Panc1 (cell line): ENCODE data around the gene SLCO4A1.

Experiments
- CTCF ChIP-seq: fragments of 450-650 bp; IDR thresholded peaks from 2 replicates; pipeline ENCODE4 v1.5.1; 2017; ENCODE audit warnings: mild to moderate bottlenecking
- POLR2AphosphoS5 ChIP-seq: IDR thresholded peaks from 2 replicates; pipeline ENCODE4 v1.6.1; 2012; ENCODE audit warnings: mild to moderate bottlenecking, low read depth, low read length, moderate library complexity
- REST ChIP-seq, 2 experiments: IDR thresholded peaks; 2 replicates each; pipeline ENCODE4 v1.6.1; 2011 to 2012; ENCODE audit warnings: low read depth in 2 of 2, control low read depth in 1 of 2, low read length in 1 of 2, mild to moderate bottlenecking in 1 of 2, moderate library complexity in 1 of 2; ENCODE audit not compliant: insufficient read depth in 1 of 2
- SIN3A ChIP-seq: IDR thresholded peaks from 2 replicates; pipeline ENCODE4 v1.6.1; 2012; ENCODE audit warnings: low read depth, mild to moderate bottlenecking, low read length, moderate library complexity, borderline replicate concordance; ENCODE audit not compliant: insufficient read depth
- TCF7L2 ChIP-seq: IDR thresholded peaks from 2 replicates; pipeline ENCODE4 v1.6.1; 2011; ENCODE audit warnings: mild to moderate bottlenecking, low read depth, low read length, inconsistent platforms

GRCh38 chr20:62641321-62642050 is 817 bp upstream of the SLCO4A1 start:
- TF ChIP-seq CTCF (no peak), REST (IDR thresholded peaks at IDR 0.05; ENCODE audit: insufficient read depth in 1 of 2, low read depth in 2 of 2, low read length in 1 of 2) (no peak), POLR2AphosphoS5 (no peak), SIN3A (no peak), TCF7L2 (no peak)
